GM12801 (cell line): ENCODE data around the gene HSD17B14.

ENCODE experiments used
- TF ChIP-seq, protein P1 (sequence below): IDR thresholded peaks from one replicate; pipeline ENCODE4 v1.5.1; 2011; ENCODE audit warnings: control low read depth; ENCODE audit not compliant: insufficient read length; ENCODE audit errors: extremely low read depth

HSD17B14 gene

DNA sequence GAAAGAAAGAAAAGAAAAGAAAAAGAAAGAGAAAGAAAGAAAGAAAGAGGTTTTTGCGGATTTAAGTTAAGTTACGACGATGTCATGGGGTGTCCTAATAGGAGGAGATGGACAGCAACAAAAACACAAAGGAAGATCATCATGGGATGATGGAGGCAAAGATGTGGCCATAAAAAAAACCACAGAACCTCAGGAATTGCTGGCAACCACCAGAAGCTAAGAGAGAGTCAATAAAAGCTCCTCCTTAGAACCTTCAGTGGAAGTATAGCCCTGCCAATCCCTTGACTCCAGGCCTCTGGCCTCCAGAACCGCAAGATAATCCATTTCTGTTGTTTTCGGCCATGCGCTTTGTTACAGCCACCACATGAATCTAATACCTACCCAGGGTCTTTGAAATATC is 20.6 kb upstream of the HSD17B14 start:
- TF ChIP-seq, protein P1, sequence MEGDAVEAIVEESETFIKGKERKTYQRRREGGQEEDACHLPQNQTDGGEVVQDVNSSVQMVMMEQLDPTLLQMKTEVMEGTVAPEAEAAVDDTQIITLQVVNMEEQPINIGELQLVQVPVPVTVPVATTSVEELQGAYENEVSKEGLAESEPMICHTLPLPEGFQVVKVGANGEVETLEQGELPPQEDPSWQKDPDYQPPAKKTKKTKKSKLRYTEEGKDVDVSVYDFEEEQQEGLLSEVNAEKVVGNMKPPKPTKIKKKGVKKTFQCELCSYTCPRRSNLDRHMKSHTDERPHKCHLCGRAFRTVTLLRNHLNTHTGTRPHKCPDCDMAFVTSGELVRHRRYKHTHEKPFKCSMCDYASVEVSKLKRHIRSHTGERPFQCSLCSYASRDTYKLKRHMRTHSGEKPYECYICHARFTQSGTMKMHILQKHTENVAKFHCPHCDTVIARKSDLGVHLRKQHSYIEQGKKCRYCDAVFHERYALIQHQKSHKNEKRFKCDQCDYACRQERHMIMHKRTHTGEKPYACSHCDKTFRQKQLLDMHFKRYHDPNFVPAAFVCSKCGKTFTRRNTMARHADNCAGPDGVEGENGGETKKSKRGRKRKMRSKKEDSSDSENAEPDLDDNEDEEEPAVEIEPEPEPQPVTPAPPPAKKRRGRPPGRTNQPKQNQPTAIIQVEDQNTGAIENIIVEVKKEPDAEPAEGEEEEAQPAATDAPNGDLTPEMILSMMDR = no peak

DNA sequence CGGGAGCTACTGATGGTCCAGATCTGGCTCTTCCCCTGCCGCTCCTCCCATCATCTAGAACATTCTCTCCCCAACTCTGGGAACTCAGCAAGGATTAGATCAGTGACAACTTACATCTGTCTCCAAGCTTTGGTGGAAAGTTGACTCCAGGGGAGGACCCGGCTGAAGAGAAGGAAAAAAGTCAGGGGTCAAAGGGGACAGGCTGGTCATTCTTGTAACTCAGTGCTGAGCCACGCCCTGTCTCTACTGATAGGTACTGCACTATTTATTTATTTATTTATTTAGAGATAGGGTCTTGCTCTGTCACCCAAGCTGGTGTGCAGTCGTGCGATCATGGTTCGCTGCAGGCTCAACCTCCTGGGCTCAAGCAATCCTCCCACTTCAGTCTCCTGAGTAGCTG is 17.8 kb upstream of the HSD17B14 start:
- TF ChIP-seq, protein P1 = no peak

DNA sequence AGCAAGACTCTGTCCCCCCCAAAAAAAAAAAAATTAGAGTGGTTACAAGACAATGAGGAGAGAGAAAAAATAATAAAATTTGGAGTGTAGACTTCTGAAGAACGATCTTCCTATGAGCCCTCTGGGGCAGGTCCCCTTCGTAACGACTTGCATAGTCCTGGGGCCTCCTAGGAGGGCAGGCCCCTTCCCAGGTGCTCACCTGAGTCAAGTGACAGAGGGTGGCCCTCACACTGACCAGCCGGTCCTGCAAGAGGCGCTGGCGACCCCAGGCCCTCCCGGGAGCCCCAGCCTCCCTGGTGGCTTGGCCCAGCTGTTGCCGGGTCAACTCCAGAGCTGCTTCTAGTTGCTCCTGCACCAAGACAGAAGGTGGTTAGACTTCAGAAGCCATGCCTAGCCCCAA is 17.2 kb upstream of the HSD17B14 start:
- TF ChIP-seq, protein P1 = no peak

DNA sequence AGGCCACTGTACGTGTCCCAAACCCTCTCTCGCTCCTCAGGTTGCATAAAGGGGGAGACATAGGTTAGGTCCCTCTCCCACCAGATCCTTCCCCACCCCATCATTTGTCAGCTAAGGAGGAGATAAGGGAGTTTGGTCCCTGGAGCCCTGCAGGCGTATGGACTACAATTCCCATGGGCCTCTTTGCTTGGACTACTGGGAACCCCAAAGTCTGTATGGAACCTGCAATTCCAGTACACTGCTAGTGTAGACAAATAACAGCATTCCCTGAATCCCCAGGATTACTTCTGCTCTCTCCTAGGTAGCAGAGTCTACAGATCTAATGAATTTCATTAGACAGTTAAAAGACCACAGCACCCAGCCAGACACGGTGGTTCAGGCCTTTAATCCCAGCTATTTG is 16.0 kb upstream of the HSD17B14 start:
- TF ChIP-seq, protein P1 = no peak

DNA sequence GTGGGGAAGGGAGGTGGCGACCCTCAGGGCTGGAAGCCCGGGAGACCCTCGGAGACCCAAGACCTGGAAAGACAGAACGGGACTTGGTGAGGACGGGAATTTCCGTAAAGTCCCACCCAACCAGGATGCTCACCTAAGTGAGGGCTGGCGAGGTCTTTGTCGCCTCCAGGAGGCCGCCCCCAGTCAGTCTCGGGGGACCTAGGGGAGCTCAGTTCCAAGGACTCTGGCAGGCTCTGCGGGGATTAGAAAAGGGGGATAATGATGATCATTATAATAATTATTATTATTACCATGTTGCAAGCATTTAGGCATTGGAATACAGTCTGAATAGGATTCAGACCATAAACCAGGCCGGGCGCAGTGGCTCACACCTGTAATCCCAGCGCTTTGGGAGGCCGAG is 9.1 kb upstream of the HSD17B14 start:
- TF ChIP-seq, protein P1 = no peak

DNA sequence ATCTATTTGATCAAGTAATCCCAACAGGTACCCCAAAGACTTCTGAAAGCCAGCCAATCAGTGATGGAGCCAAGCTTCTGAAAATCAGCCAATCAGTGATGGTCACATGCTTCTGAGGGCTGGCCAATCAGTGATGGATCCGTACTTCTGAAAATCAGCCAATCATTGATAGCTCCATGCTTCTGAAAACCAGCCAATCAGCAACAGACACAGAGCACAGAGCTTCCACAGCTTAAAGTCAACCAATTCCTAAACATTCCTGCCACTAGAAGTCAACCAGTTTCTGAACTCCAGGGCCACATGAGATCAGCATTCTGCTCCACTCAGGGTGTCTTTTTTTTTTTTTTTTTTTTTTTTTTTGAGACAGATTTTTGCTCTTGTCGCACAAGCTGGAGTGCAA is 8.2 kb upstream of the HSD17B14 start:
- TF ChIP-seq, protein P1 = no peak

DNA sequence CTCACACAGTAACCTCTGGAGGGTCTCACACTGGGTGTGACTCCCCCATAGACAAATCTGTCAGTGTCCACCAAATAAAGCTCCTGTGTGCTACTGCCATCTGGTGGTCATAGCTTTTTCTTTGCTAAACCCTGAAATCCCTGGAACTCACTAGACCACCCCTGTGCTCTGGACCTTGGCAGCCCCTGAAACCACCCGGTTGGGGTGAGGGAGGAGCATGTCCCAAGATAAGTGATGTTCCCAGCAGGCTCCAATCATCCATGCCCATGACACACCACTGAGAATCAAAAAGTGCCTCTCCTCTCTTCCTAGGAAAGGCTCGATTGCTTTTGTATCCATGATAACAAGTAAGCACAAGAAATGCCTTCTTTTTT is 6.5 kb upstream of the HSD17B14 start:
- TF ChIP-seq, protein P1 = no peak

DNA sequence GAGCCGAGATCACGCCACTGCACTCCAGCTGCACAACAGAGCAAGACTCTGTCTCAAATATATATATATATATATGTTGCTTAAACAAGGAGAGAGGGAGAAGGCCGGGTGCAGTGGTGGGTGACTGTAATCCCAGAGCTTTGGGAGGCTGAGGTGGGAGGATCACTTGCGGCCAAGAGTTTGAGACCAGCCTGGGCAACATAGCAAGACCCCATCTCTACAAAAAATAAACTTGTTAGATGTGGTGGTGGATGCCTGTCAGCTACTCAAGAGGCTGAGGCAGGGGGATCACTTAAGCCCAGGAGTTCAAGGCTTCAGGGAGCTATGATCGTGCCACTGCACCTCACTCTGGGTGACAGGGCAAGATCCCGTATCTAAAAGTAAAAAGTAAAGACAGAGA is 5.3 kb upstream of the HSD17B14 start:
- TF ChIP-seq, protein P1 = no peak
